ENCODE data around the gene KIF7.
"Not testable (repeated sequence)": the region's sequence is repeated elsewhere in the genome, so short reads cannot be mapped to it uniquely, and the experiment has no call there.

The KIF7 gene, protein sequence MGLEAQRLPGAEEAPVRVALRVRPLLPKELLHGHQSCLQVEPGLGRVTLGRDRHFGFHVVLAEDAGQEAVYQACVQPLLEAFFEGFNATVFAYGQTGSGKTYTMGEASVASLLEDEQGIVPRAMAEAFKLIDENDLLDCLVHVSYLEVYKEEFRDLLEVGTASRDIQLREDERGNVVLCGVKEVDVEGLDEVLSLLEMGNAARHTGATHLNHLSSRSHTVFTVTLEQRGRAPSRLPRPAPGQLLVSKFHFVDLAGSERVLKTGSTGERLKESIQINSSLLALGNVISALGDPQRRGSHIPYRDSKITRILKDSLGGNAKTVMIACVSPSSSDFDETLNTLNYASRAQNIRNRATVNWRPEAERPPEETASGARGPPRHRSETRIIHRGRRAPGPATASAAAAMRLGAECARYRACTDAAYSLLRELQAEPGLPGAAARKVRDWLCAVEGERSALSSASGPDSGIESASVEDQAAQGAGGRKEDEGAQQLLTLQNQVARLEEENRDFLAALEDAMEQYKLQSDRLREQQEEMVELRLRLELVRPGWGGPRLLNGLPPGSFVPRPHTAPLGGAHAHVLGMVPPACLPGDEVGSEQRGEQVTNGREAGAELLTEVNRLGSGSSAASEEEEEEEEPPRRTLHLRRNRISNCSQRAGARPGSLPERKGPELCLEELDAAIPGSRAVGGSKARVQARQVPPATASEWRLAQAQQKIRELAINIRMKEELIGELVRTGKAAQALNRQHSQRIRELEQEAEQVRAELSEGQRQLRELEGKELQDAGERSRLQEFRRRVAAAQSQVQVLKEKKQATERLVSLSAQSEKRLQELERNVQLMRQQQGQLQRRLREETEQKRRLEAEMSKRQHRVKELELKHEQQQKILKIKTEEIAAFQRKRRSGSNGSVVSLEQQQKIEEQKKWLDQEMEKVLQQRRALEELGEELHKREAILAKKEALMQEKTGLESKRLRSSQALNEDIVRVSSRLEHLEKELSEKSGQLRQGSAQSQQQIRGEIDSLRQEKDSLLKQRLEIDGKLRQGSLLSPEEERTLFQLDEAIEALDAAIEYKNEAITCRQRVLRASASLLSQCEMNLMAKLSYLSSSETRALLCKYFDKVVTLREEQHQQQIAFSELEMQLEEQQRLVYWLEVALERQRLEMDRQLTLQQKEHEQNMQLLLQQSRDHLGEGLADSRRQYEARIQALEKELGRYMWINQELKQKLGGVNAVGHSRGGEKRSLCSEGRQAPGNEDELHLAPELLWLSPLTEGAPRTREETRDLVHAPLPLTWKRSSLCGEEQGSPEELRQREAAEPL (N-terminal part only)

DNA sequence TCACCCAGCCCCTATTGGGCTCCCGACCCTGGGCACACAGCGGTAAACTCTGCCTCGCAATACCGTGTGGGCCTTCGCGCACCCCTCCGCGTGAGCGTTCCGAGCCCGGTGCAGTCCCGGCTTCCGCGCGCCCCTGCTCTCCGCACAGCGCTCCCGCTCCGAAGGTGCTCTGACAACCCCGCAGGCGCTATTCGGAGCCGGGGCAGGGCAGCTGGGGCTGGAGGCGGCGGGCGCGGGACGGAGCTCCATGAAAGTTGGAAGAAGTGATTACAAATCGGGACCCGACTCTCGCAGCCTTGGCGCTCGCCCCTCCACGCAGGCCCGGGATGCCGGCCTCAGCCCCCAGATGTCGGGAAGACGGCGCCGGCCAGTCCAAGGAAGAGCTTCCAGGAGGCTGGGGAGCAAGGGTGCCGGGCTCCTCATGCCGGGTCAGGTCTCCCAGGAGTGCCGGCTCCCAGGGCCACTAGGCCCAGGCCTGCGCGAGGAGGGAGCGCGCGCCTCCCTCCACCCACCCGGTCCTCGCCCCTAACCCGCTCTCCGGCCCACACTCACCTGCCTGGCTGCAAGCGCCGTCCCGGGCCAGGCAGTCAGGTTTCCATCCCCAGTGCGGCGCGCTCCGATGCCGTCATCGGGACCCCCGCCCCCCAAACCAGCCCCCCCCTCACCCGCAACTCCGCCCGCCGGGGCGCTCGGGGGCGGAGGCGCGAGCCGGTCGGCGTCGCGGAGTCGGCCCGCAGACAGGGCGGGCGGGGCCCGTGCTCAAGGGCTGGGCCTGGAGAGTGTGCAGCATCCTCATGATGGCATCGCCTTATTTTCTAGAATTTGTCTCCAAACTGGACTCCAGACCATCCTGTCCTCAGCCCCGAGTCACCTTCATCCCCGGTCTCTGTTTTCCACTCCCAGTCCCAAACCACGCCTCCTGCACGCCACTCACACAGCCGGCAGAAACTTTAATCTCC, at the start of gene KIF7:
TSS of gene KIF7 (minus strand) at position 621 of the 959 bp plus-strand sequence. CDS start 2,537 bp downstream, outside the sequence.
- DNase-seq (ENCODE audit: low read depth in 2 of 2, low spot score in 1 of 2) = no peak

DNA sequence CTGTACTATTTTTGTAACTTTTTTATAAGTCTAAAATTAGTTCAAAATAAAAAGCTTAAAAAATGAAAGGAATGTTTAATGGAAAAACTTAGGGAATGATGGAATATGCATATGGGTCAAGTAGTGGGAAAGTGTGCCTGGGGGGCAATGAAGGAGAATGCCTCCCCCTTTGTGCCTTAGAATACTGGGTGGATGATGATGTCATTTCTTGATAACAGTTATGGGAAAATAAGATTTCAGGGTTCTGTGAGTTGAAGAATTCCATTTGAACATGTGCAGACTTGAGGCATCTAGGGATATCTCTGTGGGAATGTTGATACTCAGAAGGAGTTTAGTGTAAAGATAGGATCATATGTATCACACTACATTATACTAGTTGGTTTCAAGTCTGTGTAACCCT, 49.1 kb upstream of the KIF7 start:
- no peak for DNase-seq (ENCODE audit: low read depth in 2 of 2, low spot score in 1 of 2)

DNA sequence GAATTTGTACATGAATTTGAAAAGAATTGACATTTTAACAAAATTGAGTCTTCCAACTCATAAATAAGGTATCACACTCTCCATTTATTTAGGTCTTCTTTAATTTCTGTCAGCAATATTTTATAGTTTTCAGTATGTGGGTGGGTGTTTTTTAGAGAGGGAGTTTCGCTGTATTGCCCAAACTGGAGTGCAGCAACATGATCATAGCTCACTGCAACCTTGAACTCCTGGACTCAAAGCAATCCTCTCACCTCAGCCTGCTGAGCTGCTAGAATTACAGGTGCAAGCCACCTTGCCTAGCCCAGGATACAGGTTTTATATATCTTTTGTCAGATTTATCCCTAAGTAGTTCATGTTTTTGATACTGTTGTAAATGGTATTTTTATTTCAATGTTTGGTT, 39.9 kb upstream of the KIF7 start:
- DNase-seq (ENCODE audit: low read depth in 2 of 2, low spot score in 1 of 2) = no peak

DNA sequence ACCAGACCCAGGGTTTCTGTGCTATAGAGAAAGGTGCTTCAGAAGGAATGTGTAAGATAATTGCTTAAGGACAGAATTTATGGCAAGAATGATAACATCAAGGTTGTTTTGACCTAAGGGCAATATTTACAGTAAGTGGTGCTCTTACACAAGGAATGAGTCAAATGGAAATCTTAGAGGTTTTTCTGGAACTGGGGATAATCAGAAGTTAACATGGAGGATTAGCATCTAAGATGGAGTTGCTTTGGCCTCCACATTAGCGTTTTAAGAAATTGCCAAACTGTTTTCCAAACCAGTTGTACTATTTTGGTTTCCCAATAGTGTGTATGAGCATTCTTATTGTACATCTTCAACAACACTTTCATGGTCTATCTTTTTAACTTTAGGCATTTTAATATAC, 38.4 kb upstream of the KIF7 start:
- DNase-seq (ENCODE audit: low read depth in 2 of 2, low spot score in 1 of 2) = no peak

DNA sequence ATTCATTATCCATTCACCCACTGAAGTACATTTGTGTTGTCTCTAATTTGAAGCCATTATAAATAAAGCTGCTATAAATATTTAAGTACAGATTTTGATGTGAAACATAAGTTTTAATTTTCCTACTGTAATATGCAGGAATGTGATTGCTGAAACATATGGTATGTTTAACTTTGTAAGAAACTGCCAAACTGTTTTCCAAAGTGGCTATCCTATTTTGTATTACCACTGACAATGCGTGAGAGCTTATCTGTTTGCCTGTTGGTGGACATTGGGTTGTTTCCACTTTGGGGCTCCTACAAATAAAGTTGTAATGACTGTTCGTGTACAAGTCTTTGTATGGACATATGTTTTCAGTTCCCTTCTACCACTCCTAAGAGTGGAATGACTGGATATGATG, 37.8 kb upstream of the KIF7 start:
- DNase-seq (ENCODE audit: low read depth in 2 of 2, low spot score in 1 of 2) = no peak

DNA sequence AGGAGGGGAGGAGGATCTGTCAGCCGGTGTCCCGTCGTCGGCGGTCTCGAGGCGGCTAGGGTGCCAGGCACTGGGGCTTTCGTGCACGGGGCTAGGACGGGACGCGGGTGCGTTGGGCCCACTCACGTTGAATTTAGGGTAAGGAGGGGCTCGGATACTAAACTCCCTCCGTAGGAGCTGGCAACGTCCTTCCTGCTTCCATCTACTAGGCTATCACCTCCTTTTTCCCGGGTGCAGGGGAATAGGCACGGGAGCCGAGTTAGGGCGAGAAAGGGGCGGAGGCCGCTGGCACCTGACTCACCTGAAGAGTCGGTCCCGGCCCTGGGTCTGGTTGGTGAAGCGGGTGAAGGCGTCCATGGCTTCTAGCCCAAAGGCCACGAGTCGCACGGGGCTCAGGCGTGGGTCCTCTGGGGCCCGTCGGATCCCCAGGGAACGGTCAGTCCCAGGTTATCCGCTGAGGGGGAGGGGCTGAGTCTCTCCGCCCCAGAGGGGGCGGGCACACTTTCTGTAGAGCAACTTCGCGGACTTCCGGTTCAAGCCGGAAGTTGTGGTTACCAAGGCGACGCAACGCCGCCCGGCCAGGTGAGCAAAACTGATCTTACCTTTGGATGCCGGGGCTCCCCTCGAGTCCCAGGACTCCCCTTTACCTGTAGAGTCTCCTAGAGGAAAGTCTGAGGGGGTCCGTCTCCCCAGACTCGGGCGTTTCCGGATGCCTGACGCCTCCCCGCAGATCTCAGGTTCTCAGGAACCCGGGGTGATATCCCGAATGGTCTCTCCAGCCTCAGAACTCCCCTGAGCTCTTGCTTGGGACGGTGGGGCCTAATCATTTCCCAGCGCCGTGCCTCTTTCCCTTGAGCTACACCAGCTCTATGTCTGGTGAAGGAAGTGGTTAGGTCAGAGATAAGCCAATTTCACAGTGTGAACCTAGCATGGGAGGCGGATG, 35.3 kb upstream of the KIF7 start, which contains the start of the genes PEX11A and WDR93:
TSS of gene PEX11A (minus strand) at position 479 of the 943 bp plus-strand sequence. CDS start at position 357, 122 bp downstream.
TSS of gene WDR93 (plus strand) at position 536 of the 943 bp plus-strand sequence. CDS start 10,936 bp downstream, outside the sequence.
- peak; percentile 48 to 57 for DNase-seq (ENCODE audit: low read depth in 2 of 2, low spot score in 1 of 2)

DNA sequence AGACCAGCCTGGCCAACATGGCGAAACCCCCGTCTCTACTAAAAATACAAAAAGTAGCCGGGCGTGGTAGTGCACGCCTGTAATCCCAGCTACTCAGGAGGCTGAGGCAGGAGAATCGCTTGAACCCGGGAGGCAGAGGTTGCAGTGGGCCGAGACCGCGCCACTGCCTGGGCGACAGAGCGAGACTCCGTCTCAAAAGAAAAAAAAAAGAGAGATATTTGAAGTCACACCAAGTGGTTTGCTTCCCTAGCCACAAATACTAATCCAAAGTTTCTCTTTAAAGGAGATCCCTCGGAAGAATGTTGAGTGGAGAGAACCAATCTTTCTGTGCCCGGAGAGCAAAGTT, 34.6 kb upstream of the KIF7 start:
- DNase-seq (ENCODE audit: low read depth in 2 of 2, low spot score in 1 of 2) = not testable (repeated sequence)

DNA sequence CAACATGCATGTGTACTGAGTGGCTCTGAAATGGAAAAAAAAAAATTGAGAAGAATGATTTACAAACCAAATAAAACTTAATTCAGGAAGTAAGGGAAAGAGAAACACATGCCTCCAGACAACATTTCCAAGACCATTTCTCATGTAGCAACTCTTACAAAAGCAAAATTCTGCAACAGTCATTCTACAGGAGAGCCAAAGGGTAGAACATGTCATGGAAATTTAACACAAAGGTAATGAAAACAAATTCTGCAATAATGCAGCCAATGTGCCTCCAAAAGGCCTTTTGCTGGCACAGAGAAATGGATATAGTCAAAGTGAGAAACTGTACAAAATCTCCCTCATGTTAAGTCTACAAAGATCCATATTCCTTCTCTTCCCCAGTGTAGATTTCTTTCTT, 31.3 kb upstream of the KIF7 start:
- no peak for DNase-seq (ENCODE audit: low read depth in 2 of 2, low spot score in 1 of 2)

DNA sequence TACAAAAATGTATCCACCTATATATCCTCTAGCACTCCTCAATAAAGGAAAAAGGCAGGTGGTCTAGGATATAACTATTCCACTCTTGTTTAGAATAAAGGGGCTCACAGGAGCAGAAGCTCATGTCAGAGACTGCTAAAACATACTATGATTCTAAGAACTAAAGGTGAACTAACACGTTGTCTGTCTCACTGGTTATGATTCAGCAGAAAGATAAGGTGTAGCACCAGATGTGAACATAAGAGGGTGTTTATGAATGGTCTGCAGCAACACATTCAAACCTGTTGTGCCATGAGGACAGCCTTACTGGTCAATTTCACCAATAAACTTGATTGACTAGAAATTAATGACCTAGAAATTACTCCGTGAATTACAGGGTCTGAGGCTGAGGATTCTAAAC, 30.7 kb upstream of the KIF7 start:
- DNase-seq (ENCODE audit: low read depth in 2 of 2, low spot score in 1 of 2) = no peak

DNA sequence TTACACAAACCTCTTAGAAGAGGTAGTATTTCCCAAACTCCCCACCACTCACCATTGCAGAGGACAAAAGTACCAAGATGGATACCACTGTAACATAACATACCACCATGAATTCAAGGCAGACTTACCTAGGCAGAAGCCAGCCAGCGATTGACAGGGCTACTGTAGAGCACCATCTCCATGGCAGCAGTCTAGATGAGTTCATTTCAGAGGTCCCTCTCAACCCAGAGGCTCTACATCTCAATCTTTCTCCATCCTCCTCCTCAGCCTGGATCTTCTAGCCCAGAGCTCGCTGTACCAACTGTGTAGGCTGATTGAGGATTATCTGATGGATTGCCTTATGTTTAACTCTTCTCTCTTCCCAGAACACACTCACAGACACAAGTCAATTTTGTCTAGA, 25.9 kb upstream of the KIF7 start:
- no peak for DNase-seq (ENCODE audit: low read depth in 2 of 2, low spot score in 1 of 2)

DNA sequence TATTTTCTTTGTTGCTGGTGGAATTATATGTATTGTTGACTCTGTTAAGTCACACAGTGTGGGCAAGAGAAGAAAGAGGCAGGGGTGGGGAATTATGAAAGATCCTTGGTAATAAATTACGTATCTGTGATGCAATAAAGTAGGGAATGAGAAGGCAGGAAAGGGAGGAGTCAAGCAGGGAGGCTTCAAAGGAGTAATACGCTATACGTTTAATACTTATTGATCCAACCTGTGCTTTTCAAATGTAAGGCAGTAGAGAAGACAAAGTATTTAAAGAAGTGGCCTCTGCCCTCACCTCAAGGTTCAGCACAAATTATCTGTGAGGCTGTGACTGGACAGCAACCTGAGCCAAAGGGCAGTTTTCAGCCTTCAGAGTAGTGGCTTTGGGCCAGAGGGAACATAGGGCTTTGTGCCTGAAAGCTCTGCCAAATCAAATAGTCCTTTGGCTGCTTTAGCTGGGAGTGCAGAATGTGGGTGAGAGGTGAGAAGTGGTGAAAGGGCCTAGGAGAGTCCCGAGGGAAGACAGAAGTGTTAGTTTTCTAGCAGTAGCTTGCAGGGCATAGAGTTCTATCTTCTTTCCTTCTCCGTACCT, 25.1 kb upstream of the KIF7 start:
- no peak for DNase-seq (ENCODE audit: low read depth in 2 of 2, low spot score in 1 of 2)

DNA sequence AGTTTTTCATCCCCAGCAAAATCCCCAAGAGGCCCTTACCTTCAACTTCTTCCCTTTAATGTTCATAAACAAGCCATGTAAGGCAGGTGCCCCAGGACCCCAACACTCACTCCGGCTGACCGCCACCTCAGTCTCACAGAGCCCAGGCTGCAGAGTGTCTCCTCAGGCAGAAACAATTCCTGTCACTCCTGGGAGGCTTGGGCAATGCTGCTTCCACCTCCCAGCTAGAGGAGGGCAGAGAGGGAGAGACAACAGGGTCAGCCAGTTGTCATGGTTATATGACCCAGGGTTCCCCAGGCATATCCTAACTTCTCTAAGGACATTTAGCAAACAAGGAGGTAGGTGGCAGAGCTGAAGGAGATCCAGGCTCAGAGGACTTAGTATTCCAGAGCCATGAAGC, 23.9 kb upstream of the KIF7 start, which contains the start of gene PLIN1:
TSS of gene PLIN1 (minus strand) at position 156 of the 400 bp plus-strand sequence. CDS start 1,878 bp downstream, outside the sequence.
- DNase-seq (ENCODE audit: low read depth in 2 of 2, low spot score in 1 of 2) = no peak

DNA sequence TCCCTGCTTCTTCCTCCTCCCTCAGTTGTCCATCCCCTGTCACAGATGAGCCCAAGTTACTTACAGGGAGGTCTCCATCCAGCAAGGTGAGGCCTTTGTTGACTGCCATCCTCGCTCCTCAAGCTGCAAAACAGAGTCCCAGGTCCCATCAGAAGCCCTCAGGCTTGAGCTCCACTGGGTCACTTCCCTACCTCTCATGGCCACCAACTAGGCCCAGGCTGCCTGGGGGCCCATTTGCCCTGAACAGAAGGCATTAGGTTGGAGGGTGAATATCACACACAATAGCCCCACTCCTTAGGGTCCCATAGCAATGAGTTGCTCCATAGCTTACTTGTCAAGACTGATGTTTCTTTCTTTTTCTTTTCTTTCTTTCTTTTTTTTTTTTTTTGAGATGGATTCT, 22.1 kb upstream of the KIF7 start:
- DNase-seq (ENCODE audit: low read depth in 2 of 2, low spot score in 1 of 2) = no peak

DNA sequence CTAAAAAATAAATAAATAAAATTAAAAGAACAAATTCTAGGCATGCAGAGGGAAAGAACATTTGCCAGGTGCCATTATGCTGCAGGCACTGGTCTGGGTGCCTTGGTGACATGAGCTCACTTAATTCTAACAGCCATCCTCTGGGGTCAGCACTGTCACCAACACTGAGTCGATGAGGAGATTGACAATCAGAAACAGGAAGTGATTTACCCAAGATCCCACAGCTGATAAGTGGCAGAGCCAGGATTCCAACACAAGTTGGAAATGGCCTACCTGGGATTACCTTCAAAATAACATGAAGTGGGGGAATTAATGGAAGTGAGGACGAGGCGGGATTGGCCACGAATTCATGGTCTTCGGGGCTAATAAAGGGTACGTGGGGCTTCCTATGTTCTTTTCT, 20.3 kb upstream of the KIF7 start:
- no peak for DNase-seq (ENCODE audit: low read depth in 2 of 2, low spot score in 1 of 2)

DNA sequence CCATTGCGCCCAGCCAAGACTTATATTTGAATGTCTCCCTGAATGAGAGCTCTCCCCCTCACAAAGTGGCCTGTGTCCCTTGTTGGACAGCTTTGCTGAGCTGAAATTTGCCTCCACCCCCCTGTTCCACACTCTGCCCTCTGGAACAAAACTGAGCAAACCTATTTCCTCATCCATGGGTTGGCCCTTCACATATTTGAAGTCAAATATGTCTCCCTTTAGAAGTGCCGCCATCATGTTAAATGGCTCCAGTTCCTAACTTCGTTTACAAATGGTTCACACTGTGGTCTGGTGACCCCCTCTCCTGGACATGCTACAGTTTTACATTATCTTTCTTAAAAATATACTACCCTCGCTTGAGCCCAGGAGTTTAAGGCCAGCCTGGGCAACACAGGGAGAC, 19.3 kb upstream of the KIF7 start:
- DNase-seq (ENCODE audit: low read depth in 2 of 2, low spot score in 1 of 2) = no peak

DNA sequence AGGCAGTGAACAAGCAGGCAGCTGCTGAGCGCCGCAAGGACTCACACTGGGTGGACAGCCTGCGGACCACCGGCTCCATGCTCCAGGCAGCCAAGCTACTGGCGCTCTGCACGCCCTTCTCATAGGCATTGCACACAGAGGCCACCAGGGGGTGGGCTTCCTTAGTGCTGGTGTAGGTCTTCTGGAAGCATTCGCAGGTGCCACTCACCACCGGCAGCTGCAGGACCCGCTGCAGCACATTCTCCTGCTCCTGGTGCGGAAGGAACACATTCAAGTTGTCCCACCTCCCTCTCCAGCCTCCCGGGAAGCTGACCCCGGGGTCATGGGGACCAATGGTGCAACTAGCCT, 17.9 kb upstream of the KIF7 start:
- DNase-seq (ENCODE audit: low read depth in 2 of 2, low spot score in 1 of 2) = no peak

DNA sequence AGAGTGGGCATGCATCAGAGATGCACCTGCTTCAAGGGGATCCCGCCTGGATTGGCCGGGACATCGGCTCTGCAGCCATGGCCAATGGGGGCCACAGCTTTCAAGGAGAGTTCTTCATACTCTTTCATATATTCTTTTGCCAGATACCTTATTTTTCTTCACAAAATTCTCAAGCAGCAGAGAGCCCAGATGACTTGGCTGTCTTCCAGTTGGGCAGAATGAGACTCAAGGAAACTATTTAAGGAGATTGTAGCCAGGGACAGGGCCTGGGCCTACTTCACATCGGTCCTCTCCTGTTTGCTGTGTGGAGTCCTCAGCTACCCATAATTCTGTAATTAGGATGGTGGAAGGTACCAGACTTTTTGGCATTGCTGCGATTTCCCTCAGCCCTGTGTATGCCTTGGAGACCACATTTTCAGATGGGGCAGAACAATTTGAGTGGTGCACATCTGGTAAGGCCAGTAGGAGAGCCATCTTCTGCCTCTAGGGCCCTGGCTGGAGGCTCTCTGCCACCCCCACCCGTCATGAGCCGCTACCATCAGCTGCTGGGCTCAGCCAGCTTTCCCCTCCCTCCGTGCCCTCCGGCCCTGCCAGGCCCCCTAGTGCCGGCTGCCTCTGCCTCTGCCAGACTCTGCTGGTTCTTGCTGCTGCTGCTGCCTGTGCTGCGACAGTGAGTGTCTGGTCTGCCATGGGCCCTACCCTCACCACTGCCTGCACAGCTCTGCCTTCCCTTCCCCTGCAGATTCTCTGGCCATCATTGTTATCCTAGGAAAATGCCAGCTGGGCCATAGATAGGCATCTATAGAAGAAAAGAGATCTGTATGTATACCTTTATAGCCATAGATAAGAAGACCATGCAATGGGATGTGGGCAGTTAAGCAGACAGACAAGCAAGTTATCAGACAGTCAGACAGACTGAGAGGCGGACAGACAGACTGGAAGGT, 17.2 kb upstream of the KIF7 start:
- no peak for DNase-seq (ENCODE audit: low read depth in 2 of 2, low spot score in 1 of 2)

Data from stimulated activated CD8-positive, alpha-beta memory T cell treated with anti-CD3 and anti-CD28 coated beads, Interleukin-4, amount 100 ng/mL, for 4 hours (primary cell).